Measurements from ENCODE around the gene SIRPD.

SIRPD gene

GRCh38 chr20:1491860-1492642 lies 65.5 kb downstream of the SIRPD start:
- no peak for DNase-seq

GRCh38 chr20:1491281-1491840 lies 66.1 kb downstream of the SIRPD start, which contains the start of gene SIRPB2:
Gene SIRPB2, minus strand, starts transcription at chr20:1491420. Its CDS starts 61 bp downstream, at chr20:1491359.
- DNase-seq = no peak

DNA sequence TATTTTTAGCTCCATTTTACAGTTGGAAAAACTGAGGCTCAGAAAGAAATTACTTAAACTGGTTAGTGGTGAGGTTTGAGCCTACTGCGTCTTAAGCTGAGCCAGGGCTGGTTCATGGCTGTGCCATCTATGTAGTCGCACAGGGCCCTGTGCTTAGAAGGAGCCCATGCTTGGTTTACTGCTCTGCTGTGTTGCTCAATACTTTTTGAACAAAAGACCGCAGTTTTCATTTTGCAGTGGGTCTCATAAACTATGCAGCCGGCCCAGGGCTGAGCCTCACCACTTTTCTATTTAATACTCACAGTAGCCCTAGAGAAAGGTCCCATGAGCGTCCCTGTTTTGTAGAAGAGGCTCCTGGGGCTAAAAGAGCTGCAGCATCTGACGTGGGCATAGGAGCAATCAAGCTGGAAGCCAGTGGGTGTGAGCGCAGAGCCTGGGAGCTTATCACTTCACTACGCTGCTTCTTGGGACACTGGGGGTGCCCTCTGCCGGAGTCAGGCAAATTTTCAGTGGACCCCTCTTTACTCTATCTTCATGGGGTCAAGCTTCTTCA lies 66.8 kb downstream of the SIRPD start:
- DNase-seq = no peak

- DNase-seq = no peak
Measured at GRCh38 chr20:1489764-1490436, 67.6 kb downstream of the SIRPD start.

DNA sequence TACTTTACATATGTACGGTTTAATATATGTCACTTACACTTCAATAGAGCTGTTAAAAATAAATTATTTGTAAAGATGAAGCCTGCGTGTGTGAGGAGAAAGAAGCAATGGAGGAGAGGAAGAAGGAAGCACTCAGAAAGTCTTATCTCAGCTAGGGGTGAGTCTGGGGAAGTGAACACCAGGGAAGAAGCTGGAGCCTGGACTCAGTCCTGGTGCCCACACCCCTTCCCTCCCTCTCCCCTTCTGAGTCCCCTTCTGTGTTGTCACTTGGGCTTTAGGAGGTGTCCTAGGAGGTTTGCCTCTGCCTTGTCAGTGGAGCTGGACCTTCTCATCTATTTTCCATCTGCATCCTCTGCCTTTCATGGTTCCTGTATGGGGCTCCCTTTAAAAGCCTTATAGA lies 68.2 kb downstream of the SIRPD start:
- DNase-seq = no peak

GRCh38 chr20:1486566-1486965 lies 70.9 kb downstream of the SIRPD start:
- no peak for DNase-seq

- DNase-seq = no peak
Measured at GRCh38 chr20:1484438-1485116, 72.9 kb downstream of the SIRPD start.
